Glutamatergic neuron (in vitro differentiated cells): ENCODE results near the gene LHFPL5. TPM values are rescaled to one million over a fixed set of nuclear protein-coding genes. Genes with fewer than 3 reads are reported as not detected.

Experiments used
- DNase-seq: peaks from one replicate; pipeline ENCODE4 v3.0.0; 2022
- H3K27ac Mint-ChIP-seq: one replicate; pipeline ENCODE4 v1.8.0; 2020; ENCODE audit warnings: mild to moderate bottlenecking, mixed read lengths, inconsistent platforms; ENCODE audit not compliant: unreplicated experiment
- H3K27me3 Mint-ChIP-seq: one replicate; pipeline ENCODE4 v1.8.0; 2020; ENCODE audit warnings: mild to moderate bottlenecking, moderate library complexity, mixed read lengths, inconsistent platforms; ENCODE audit not compliant: unreplicated experiment
- H3K36me3 Mint-ChIP-seq: one replicate; pipeline ENCODE4 v1.8.0; 2020; ENCODE audit warnings: mild to moderate bottlenecking, mixed read lengths, inconsistent platforms; ENCODE audit not compliant: unreplicated experiment
- H3K4me1 Mint-ChIP-seq: one replicate; pipeline ENCODE4 v1.8.0; 2020; ENCODE audit warnings: mild to moderate bottlenecking, low read depth, mixed read lengths, inconsistent platforms; ENCODE audit not compliant: unreplicated experiment
- H3K4me3 Mint-ChIP-seq: one replicate; pipeline ENCODE4 v1.8.0; 2020; ENCODE audit warnings: mild to moderate bottlenecking, mixed read lengths, inconsistent platforms; ENCODE audit not compliant: unreplicated experiment
- H3K9me3 Mint-ChIP-seq: one replicate; pipeline ENCODE4 v1.8.0; 2020; ENCODE audit warnings: mild to moderate bottlenecking, moderate library complexity, mixed read lengths, inconsistent platforms; ENCODE audit not compliant: unreplicated experiment
- total RNA-seq: library from RNA; stranded (reverse); fragmentation: NEBNext Ultra II Directional; extraction: Animal tissue kit (Norgen Biotek cat#: 25700); gene quantifications from one replicate; pipeline ENCODE4 v1.2.1, GENCODE V29; 2021; ENCODE audit not compliant: unreplicated experiment
- TF ChIP-seq, protein P1 (sequence below): fragments of 200-600 bp; sonication (generic); IDR thresholded peaks from one replicate; pipeline ENCODE4 v1.5.0; 2021; ENCODE audit not compliant: partially characterized antibody, unreplicated experiment

Gene LHFPL5
- total RNA-seq, 1 donor from 2014 or later, result 1.7 TPM

DNA sequence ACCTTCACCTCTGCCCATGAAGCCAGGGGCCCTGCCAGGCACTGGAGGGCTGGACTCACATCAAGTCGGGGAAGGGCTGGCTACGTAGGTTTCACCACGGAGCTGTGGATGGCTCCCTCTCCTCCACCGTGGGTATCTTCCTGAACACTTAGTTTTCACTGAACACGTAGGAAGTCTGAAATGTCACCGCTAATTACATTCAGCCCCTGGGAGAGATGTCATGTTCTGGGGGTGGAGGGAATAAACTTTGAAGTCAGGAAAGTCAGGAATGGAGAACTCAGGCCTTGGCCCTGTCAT lies 6.5 kb downstream of the LHFPL5 start:
- no peak overlapping the region for H3K4me3 Mint-ChIP-seq
- no peaks in the 10 kb centered on the region for H3K36me3 Mint-ChIP-seq
- H3K27me3 Mint-ChIP-seq, result peaks cover 6% of the 10 kb centered on the region
- H3K9me3 Mint-ChIP-seq, result peaks cover 3% of the 10 kb centered on the region
- DNase-seq, result no peak
- peaks cover 16% of the 10 kb centered on the region for H3K4me1 Mint-ChIP-seq
- TF ChIP-seq, protein P1, sequence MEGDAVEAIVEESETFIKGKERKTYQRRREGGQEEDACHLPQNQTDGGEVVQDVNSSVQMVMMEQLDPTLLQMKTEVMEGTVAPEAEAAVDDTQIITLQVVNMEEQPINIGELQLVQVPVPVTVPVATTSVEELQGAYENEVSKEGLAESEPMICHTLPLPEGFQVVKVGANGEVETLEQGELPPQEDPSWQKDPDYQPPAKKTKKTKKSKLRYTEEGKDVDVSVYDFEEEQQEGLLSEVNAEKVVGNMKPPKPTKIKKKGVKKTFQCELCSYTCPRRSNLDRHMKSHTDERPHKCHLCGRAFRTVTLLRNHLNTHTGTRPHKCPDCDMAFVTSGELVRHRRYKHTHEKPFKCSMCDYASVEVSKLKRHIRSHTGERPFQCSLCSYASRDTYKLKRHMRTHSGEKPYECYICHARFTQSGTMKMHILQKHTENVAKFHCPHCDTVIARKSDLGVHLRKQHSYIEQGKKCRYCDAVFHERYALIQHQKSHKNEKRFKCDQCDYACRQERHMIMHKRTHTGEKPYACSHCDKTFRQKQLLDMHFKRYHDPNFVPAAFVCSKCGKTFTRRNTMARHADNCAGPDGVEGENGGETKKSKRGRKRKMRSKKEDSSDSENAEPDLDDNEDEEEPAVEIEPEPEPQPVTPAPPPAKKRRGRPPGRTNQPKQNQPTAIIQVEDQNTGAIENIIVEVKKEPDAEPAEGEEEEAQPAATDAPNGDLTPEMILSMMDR, result no peak
- H3K27ac Mint-ChIP-seq, result no peak overlapping the region

DNA sequence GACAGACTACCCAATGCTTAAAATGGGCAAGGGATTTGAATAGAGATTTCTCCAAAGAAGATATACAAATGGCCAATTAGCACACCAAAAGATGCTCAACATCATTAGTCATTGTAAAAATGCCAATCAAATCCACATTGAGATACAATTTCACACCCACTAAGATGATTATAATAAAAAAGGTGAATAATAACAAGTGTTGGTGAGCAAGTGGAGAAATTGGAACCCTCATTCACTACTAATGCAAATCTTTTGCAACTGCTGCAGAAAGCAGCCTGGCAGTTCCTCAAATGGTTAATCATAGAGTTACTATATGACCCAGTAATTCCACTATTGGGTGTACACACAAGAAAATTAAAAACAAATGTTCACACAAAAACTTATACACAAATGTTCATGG lies 12.4 kb downstream of the LHFPL5 start:
- Mint-ChIP-seq H3K4me3 (no peak overlapping the region), H3K27me3 (peaks cover 2% of the 10 kb centered on the region), H3K36me3 (no peaks in the 10 kb centered on the region), H3K27ac (no peak overlapping the region), H3K4me1 (no peaks in the 10 kb centered on the region), H3K9me3 (peaks cover 2% of the 10 kb centered on the region)
- TF ChIP-seq, protein P1, result no peak
- no peak for DNase-seq

DNA sequence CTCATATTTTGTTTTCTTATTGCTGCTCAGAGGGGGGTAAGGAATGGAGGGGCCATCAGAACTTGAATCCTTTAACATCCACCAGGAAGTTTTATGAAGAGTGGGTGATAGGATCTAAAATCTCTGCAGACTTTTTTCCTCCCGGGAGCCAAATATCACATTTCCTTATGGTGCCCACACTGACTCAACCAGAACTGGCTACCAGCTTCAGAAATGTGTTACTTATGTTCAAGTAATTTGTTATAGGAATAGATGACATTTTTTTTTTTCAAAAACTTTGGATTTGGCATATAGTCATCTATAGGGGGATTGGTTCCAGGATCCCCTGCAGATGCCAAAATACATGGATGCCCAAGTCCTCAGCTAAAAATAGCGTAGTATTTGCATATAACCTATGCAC lies 18.4 kb downstream of the LHFPL5 start:
- DNase-seq, result no peak
- Mint-ChIP-seq H3K9me3 (peaks cover 2% of the 10 kb centered on the region), H3K36me3 (no peaks in the 10 kb centered on the region), H3K27ac (no peak overlapping the region), H3K27me3 (peaks cover 2% of the 10 kb centered on the region), H3K4me1 (no peaks in the 10 kb centered on the region), H3K4me3 (no peak overlapping the region)
- TF ChIP-seq, protein P1, result no peak

DNA sequence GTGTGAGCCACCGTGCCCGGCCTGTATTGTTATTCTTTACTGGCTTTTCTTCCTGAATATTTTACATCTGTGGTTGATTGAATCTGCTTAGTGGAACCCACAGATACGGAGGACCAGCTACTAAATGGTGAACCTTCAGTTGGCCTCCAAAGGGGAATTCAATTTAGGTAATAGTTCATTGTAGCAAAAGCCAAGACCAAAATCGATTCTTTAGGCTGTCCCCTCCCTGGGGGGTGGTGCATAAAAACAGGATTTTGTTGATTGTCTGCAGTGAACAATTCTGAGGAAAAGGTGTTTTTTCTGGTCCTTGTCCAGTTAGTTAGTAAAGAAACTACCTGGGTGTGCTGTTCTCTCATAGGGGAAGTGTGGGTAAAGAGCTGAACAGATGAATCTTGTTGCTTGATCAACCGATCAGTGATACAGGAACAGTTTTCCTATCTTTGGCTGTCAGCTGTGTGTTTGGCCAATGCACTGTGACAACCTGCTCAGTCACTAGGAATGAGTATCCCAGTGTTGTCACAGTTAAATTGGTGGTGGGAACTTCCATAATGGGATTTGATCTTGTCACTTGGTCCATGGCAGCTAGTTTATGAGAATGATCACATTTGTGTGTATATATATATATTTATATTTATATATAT lies 19.5 kb downstream of the LHFPL5 start:
- Mint-ChIP-seq H3K9me3 (no peaks in the 10 kb centered on the region), H3K36me3 (no peaks in the 10 kb centered on the region), H3K4me1 (no peaks in the 10 kb centered on the region), H3K27me3 (peaks cover 1% of the 10 kb centered on the region), H3K27ac (no peak overlapping the region), H3K4me3 (no peak overlapping the region)
- TF ChIP-seq, protein P1, result no peak
- no peak for DNase-seq

DNA sequence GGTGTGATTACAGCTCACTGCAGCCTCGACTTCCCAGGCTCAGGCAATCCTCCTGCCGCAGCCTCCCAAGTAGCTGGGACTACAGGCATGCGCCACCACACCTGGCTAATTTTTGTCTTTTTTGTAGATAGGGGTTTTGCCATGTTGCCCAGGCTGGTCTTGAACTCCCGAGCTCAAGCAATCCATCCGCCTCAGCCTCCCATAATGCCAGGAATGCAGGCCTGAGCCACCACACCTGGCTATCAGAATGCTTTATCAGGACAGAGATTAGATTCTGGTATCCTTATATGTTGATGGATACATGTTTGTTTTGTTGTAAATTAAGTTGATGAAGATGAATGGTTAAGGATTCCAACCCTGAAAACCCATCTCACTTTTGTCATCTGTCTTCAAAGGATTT lies 24.2 kb downstream of the LHFPL5 start:
- H3K27me3 Mint-ChIP-seq, result peaks cover 2% of the 10 kb centered on the region
- H3K9me3 Mint-ChIP-seq, result no peaks in the 10 kb centered on the region
- no peak overlapping the region for H3K4me3 Mint-ChIP-seq
- H3K4me1 Mint-ChIP-seq, result no peaks in the 10 kb centered on the region
- no peak for DNase-seq
- H3K36me3 Mint-ChIP-seq, result no peaks in the 10 kb centered on the region
- TF ChIP-seq, protein P1, result no peak
- no peak overlapping the region for H3K27ac Mint-ChIP-seq
